Femur (tissue), 1 donor: ENCODE measurements around the gene PHGDH.
"Not testable (repeated sequence)": the region's sequence is repeated elsewhere in the genome, so short reads cannot be mapped to it uniquely, and the experiment has no call there.

Experiments used
- DNase-seq: peaks from one replicate; pipeline ENCODE4 v3.0.0-alpha.2; 2017

The PHGDH gene

DNA sequence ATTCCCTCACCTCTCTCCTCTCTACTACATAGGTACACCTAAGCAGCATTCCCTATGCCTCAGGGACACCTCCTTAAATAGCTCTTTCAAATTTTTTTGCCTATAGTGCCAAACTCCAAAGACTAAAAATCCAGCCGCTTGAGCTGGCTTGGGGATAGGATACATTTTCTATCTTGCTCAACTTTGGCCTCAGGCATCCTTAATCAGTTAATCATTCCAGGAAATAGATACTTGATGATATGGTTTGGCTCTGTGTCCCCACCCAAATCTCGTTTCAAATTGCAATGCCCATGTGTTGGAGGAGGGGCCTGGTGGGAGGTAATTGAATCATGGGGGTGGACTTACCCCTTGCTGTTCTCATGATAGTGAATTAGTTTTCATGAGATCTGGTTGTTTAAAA, 11.4 kb upstream of the PHGDH start:
- no peak for DNase-seq

GRCh38 chr1:119701659-119702058, 10.1 kb upstream of the PHGDH start:
- no peak for DNase-seq

DNA sequence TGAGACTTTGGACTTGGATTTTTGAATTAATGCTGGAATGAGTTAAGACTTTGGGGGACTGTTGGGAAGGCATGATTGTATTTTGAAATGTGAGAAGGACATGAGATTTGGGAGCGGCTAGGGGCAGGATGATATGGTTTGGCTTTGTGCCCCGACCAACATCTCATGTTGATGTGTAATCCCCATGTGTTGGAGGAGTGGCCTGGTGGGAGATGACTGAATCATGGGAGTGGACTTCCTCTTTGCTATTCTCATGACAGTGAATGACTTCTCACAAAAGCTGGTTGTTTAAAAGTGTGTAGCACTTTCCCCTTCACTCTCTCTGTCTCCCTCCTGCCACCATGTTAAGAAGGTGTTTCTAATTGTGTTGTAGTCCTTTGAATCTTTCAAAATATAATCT, 9.3 kb upstream of the PHGDH start:
- DNase-seq = no peak

- no peak for DNase-seq
Measured at GRCh38 chr1:119703666-119704450, 7.9 kb upstream of the PHGDH start.

GRCh38 chr1:119706599-119706998, 5.1 kb upstream of the PHGDH start:
- DNase-seq = not testable (repeated sequence)

GRCh38 chr1:119711356-119711803, 354 bp upstream of the PHGDH start:
- DNase-seq = not testable (repeated sequence)

DNA sequence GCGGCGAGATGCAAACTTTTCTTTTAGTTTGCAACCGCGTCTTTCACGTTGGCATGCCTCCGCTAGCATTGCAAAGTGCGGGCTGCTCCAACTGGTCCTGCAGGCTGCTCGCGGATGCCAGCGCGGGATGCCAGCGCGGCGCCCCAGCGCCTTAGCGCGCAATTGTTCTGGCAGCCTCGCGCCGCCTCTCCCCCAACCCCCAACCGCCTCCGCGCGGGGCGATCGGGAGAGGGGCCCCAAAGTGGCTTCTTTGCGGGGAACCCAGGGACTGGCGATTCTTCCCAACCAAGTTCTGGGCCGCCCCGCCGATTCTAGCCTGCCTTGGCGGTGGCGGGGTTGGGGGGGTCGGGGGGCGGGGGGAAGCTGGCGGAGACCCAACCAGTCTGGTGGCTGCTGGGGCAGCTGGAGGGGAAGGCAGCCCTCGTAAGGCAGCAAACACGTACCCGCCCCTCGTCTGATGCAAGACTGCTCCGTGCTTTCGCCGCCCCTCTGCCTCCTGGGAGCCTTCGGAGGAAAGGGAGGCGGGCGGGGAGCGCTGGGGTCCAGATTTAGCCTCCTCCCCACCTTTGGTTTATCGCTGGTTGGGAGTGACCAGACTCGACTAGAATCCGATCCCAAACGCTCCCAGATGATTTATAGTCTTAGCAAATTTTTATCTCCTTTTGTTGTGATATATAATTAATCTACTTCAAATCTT, 756 bp downstream of the PHGDH start:
- DNase-seq = peak; percentile 95

DNA sequence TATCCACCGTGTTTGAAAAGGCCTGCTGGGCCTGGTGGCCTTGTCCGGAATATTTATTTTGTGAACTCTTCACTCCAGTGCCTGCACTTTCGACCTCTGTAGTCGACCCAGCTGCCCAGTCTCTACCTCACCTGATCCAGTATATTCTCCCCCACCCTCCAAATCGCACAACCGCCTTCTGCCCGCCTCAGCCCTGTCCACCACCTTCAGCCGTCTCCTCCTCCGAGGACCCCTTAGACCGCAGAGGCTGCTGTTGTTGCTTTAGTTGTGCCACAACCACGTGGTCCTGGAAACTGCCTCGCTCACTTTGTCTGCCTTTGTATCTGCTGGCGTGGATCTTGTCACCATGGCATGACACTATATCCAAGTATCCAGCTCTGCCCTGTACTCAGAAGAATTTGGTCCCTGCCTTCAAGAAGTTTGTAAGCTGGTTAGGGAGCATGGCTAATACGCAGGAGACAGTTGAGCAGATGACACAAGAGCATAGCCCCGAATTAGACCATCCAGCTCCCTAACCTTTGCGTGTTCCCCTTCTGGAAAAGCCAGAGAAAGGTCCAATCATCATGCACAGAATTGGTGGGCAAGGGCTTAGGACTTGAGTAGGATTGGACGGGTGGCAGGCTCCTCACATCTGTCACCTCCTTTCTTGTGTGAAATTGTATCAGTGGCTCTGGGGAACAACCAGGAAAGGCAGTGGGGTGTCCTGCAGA, 1.5 kb downstream of the PHGDH start:
- DNase-seq = peak; percentile 59

GRCh38 chr1:119713749-119714456, 2.2 kb downstream of the PHGDH start:
- peak; percentile 46 for DNase-seq

DNA sequence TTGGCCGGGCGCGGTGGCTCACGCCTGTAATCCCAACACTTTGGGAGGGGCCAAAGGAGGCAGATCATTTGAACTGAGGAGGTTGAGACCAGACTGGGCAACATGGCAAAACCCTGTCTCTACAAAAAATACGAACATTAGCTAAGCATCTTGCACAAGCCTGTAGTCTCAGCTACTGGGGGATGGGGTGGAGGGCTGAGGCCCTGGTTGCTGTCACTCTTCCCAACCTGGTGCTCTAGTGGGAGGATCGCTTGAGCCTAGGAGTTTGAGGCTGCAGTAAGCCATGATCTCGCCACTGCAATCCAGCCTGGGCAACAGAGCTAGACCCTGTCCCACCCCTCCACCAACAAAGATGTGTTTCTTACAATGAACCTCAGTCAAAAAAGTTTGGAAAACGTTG, 2.8 kb downstream of the PHGDH start:
- DNase-seq = no peak

GRCh38 chr1:119715542-119715941, 3.8 kb downstream of the PHGDH start:
- no peak for DNase-seq

GRCh38 chr1:119718409-119718808, 6.7 kb downstream of the PHGDH start:
- no peak for DNase-seq

DNA sequence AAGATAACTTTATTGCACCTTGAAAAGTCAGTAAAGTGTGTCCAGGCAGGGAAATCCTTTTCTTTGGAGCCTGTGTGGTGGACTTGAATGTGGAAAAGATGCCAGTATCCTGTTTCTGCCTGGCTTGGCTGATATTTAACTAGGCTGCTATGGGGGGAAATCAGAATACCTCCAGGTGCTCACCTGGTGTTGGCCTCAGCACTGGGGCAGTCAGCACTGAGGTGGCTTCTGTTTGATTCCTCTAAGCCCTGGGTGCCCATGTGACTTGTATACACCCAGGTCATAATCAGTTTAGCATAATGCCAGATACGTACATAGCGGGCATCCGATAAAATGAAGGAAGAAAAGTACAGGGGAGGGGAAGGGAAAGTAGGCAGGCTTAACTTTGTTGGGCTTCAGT, 7.2 kb downstream of the PHGDH start:
- DNase-seq = no peak

DNA sequence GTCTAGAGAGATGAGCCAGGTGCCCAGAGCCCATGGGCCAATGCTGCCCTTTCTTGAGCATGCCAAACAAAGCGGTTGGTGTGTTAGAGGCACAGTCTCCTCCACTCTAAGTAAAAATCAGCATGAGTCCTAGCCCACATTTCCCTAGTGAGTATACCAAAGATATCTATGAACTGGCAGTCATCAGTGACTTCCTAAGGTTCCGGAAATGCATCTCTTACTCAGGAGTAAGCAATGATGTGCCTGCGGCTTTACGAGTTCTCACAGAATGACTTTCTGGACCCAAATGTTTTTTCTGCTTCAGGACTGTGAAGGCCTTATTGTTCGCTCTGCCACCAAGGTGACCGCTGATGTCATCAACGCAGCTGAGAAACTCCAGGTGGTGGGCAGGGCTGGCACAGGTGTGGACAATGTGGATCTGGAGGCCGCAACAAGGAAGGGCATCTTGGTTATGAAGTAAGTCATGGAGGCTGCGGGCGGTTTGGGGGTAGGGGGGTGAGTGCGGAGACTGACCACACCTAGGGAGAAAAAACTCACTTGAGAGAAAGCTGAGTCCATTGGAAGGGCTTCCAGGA, 9.2 kb downstream of the PHGDH start:
- no peak for DNase-seq

GRCh38 chr1:119721896-119722295, 10.2 kb downstream of the PHGDH start:
- no peak for DNase-seq

- DNase-seq = no peak
Measured at GRCh38 chr1:119724611-119725218, 13.0 kb downstream of the PHGDH start.

DNA sequence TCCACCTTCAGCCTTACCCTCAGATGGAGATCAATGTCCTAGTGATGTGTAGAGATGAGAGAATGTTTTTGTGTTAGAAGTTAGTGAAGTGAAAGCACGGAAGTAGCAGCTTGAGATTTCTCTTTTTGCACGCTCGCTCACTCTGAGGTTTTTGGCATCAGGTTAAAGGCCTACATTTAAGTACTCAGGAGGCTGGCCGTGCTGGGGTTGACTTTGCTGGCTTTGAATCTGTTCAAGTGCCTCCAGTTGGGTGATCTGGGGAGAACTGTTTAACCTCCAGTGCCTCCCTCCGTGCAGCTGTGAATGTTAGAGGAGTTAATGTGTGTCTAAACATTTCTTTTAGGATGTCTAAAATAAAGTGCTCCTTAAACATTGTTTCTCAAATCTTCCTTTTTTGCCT, 13.9 kb downstream of the PHGDH start:
- DNase-seq = no peak

DNA sequence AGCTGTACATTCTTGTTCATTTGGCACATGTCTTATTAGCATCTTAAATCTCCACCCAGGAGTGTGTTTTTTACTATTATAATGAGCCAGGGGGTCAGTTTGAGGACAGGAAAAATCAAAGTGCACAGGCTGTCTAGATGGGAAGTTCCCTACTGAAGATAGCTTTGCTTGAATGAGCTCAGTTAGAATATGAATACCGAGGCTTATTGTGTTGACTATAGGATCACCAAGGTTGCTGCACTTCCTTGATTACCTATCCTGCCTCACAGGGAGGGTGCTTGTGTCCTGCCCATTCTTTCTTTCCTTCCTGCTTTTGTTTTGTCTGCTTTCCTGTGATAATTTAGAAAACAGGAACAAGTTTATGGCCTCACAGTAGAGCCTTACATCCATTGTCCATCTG, 16.3 kb downstream of the PHGDH start:
- DNase-seq = no peak

DNA sequence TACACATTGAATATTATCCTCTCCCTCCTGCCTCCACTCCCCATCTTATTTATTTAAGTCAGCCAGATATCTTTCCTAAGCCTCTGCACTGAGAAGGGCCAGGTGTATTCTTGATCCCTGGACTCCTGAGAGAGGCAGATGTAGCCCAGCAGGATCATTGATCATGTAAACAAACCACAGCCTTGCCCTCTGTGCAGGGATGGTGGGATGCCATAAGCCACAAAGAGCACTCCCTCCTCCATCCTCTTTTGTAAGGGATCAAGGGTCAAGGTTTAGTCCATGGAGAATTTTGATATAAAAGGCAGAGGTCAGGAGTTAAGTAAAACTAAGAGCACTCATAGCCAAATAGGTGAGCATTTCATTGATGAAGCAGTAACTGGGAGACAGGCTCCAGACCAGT, 17.3 kb downstream of the PHGDH start:
- DNase-seq = no peak

GRCh38 chr1:119731060-119731459, 19.3 kb downstream of the PHGDH start:
- DNase-seq = no peak

DNA sequence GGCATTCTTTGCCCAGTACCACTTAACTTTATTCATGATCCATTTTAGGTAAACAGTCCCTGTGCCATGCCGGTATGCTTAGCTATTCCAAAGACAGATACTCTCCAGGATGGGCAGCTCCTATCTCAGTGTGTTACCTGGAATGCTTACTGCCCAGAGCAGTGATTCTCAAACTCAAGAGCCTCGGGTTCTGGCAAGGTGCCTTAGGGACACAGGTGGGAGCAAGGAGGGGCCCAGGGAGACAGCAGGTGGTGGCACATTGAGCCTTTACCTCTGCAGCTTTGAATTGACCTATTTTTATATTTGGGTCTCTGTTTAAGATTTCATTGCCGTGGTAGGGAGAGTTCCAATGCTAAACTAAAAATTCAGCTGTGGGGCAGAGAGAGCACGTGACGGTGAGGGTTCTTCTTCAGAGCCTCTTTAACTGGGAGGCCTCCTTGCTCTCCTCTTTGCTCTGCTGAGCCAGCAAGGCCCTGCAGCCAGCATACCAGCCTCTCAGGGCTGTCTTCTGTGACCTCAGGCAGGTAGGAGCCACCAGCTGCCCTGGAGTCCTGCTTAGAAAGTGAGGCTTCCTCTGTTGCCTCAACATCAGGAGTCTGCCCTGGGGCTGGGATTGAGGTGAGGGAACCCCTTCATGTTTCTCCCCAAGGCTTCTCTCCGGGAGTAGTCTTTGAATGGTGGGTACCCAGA, 20.2 kb downstream of the PHGDH start:
- DNase-seq = no peak
